Inflammatory macrophage (primary cell): Measurements from ENCODE around the gene FGB.
A peak's percentile ranks its signal among the peaks of the same experiment; 100 is the strongest.

ENCODE experiments used
- DNase-seq, 2 donors: peaks; one replicate each; pipeline ENCODE4 v3.0.0-alpha.2; 2020 to 2022
- total RNA-seq, 18 experiments: gene quantifications; one replicate each; lab custom pipeline; 2026; ENCODE audit warnings: mixed read lengths in 6 of 18, inconsistent platforms in 2 of 18; lab: John Stamatoyannopoulos, UW

Gene FGB
- total RNA-seq, result 0 to 0.16 (median 0) reads per million in 18 experiments

GRCh38 chr4:154562697-154563254, at the start of gene FGB:
Gene FGB (plus strand): TSS chr4:154563011. CDS start chr4:154563019, 8 bp downstream.
- DNase-seq, result no peak

DNA sequence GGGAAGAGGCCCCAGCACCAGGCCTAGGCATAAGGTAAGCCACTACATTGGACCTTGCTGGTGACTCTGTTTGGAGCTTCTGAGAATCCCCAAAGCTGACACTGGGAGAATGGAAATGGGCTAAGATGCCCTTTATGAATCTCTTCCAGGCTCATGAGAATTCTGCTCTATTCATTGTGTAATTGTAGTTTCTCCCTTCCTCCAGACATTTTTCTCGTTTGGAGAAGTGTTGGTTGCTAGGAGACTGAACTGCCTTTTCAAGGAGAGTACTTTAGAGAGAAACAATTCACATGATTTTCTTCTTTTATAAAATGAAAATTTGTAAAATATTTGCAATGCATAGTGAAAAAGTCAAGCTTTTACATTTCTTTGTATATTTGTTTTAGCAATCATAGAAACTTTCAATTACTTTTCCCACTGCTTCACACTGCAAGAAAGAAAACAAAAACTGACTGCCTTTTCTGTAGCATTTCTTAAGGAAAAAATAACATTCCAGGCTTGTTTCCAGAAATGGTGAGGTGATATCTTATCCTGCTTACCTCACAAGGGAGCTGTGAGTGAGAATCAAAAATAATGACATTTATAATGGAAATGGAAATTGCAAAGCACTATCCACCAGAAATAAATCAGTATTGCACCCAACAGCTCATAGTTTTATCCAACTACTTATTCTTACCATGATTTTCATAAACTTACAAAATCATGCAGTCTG, 46.3 kb upstream of the FGB start:
- no peak for DNase-seq

DNA sequence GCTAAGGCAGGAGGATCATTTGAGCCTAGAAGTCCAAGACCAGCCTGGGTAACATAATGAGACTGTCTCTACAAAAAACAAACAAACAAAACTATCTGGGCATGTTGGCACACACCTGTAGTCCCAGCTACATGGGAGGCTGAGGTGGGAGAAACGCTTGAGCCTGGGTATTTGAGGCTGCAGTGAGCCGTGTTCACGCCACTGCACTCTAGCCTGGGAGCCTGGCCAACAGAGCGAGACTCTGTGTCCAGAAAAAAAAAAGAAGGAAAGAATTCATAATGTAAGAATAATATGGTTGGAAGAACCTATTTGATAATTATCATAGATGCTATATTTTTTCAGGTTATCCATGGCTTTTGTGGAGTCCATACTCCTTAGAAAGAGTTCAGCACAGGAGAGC, 45.2 kb upstream of the FGB start:
- DNase-seq, result no peak

GRCh38 chr4:154519214-154519613, 43.6 kb upstream of the FGB start:
- no peak for DNase-seq

DNA sequence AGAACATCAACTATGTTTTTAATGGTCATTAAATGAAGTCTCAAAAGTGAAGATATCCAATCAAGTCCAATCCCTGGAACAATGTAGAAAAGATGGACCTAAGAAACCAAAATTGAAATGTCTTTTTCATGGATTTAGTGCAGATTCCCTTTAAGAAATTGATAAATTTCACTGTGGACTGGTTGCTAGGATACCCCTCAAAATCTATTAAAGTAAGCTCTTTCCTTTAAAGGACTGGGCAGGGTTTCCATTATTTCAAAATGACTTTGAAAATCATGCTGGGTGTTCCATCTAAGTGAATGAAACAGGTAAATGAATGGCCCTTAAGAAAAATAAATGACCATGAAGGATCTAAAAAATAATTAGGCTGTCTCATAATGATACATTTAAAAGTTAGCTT, 41.2 kb upstream of the FGB start:
- DNase-seq, result no peak

DNA sequence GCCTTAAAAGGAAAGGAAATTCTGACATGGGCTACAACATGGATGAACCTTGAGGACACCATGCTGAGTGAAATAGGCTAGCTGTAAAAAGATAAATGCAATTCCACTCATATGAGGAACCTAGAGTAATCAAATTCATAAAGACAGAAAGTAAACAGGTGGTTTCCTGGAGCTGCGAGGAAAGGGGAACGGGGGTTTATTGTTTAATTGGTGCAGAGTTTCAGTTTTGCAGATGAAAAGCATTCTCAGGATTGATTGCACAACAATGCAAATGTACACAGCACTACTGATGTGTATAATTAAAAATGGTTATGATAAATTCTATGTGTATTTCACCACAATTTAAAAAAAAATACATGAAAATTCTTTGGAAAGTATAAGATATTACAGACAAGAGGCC, 36.7 kb upstream of the FGB start:
- DNase-seq, result no peak

DNA sequence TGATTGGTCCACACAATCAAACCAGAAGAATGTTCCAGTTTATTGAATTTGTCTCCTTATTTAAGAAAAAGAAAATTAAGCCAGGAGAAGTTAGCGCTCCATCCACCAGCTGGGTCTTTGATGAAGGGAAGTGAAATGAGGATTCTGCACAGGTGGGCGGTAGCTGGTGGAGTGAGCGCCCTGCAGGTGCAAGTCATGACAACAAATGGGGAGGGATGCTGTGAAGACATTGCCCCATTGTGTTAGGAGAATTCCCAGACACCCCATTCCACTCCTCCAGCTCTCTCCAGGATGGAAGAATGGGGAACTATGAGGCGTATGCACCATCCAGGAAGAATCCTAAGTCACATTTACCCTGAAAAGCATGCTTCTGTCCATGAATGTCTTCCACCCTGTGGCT, 35.5 kb upstream of the FGB start:
- DNase-seq, result no peak

DNA sequence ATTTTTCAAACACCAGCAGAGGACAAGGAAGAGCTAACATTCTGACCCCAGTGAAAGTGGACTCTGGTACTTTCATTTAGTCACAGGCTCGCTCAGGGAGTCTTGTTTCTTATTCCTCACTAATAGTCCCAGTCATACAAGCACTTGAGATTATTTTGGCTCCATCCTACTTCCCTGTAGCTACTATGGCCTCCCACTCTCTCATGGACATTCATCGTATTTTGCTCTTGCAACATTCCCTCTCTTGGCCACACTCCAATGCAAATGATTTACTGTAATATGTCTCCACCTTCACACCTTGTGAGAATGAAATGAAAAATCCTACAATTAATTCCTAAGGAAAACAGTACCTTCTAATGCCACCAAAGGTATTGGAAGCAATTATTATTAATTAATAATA, 33.9 kb upstream of the FGB start:
- peak in 1 of 2 donors; percentile 14 for DNase-seq

DNA sequence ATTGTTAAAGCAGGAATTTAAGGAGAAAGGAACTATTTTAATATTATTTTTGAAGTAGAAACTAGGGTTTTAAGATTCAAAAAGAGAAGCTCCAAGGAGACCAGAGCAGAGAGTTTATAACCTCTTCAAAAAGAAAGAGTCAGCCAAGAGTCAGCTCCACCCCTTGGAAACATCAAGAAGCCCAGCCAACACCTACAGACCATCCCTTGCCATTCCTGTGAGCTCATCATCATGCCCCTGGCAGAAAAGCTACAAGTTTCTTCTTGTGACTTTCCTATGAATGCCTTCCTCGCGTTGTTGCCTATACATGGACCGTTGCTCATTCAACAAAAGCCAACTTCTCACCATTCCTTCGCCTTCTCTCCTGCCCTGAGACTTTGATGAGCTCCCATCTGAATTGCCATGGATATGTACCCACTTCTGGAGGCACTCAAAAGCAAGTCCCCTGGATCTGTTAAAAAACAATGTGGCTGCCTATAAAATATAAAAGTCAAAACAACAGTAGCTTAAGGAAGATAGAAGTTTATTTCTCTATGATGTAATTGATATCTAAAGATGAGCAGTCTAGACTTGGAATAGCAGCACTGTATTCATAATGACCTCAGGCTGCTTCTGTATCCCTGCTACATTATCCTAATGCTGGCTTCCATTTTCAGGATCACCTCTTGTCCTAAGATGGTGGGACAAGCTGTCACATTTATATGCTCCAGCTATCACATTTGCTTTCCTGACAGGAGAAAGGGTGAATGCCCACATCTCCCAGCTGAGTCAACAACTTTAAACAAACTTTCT, 32.9 kb upstream of the FGB start:
- no peak for DNase-seq

GRCh38 chr4:154534296-154534695, 28.5 kb upstream of the FGB start:
- no peak for DNase-seq

- DNase-seq, result no peak
These were observed 20.4 kb upstream of the FGB start for GRCh38 chr4:154542271-154542879.

GRCh38 chr4:154545689-154546088, 17.1 kb upstream of the FGB start:
- DNase-seq, result no peak

GRCh38 chr4:154549894-154550790, 12.7 kb upstream of the FGB start, which contains the start of gene PLRG1:
Gene PLRG1 (minus strand): TSS chr4:154550400. CDS start chr4:154550308, 92 bp downstream.
- DNase-seq, result peak; percentile 97

GRCh38 chr4:154551872-154552686, 10.7 kb upstream of the FGB start:
- DNase-seq, result peak; percentile 75 to 79

- no peak for DNase-seq
These were observed 3.7 kb upstream of the FGB start for GRCh38 chr4:154559141-154559493.

DNA sequence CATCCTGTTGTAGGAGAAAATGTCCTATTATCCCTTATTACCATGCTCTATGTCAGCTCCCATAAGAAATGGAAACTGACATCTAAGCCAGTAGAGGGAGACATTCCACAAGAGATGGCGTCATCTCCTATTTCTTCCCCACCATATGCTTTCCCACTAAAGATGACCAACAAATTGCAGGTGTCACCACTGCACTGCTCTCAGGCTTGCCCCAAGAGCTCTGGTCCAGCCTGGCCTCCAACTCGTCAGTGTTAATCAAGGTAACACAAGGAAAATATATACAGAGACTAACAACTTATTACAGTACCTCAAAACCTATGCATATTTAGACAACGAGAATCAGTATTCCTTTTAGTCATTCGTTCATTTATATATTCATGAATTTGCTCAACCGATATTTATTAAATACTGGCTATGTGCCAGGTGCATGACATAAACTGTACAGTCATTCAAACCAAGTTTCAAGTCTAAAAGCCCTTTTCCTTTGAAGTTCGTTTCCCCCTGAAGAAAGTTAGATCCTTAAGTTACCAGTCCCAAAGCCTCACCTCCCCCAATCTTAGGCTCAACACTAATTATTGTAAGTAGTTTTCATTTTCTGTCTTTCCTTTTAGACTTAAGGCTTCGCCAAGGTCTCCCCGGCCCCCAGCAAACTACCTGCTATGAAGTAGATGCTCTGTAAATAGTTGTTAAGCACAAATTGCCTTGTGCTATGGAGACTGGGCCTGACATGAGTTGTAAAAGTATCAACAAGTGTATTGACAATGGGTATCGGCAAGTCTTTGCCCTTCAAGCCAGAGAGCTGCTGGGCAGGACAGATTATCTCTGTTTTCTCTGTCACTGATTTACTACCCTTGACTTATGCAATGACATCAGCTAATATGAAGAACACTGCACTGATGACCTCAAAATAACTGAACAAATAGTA, 3.1 kb upstream of the FGB start:
- DNase-seq, result peak; percentile 33 to 38

GRCh38 chr4:154560419-154560801, 2.4 kb upstream of the FGB start:
- no peak for DNase-seq

DNA sequence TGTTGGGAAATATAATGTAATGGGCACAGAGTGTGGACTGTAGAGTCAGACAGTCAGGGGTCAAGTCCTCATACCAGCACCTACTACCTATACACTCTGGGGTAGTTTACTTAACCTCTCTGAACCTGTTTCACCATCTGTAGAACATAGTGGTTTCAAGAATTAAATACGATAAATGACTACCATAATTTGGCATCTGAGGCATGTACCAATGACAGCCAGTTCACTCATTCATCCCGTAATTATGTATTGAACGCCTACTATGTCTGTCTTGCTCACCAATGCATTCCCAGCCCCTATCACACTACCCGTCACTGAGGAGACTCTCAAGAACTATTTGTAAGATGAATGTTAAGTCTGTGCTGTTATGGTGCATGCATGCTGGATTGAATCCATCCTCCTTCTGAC, 2.0 kb upstream of the FGB start:
- DNase-seq, result no peak

DNA sequence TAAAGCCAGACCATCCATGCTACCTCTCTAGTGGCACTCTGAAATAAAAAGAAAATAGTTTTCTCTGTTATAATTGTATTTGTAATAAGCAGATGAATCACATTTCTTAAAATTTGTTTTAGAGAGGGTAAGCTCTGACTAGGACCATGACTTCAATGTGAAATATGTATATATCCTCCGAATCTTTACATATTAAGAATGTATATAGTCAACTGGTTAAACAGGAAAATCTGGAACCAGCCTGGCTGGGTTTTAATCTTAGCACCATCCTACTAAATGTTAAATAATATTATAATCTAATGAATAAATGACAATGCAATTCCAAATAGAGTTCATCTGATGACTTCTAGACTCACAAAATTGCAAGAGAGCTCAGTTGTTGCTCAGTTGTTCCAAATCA, 1.5 kb downstream of the FGB start:
- no peak for DNase-seq

GRCh38 chr4:154565704-154566103, 2.9 kb downstream of the FGB start:
- no peak for DNase-seq
